Gastrocnemius medialis (tissue), 4 donors: ENCODE results near the gene MACROH2A2. TPM values are rescaled to one million over a fixed set of nuclear protein-coding genes. Genes with fewer than 3 reads are reported as not detected.

Experiments
- ATAC-seq, 2 donors: fragments of 150-250 bp; one replicate each; pipeline ENCODE4 v1.9.1; 2016
- DNase-seq, 2 donors: peaks; one replicate each; pipeline ENCODE4 v3.0.0-alpha.2; 2019
- H3K27ac ChIP-seq, 4 donors: fragments of 200-600 bp; sonication (generic); 1 replicate in 1 of 4; 2 replicates in 3 of 4; pipeline ENCODE4 v1.5.1; 2016 to 2018; ENCODE audit warnings: mild to moderate bottlenecking in 2 of 4, moderate library complexity in 1 of 4
- H3K27me3 ChIP-seq, 3 donors: fragments of 200-600 bp; sonication (generic) in 2 of 3; 1 replicate in 1 of 3; 2 replicates in 2 of 3; pipeline versions ENCODE4 v1.5.1 to v1.6.0; 2016 to 2019; ENCODE audit warnings: mild to moderate bottlenecking in 1 of 3, moderate library complexity in 1 of 3
- H3K36me3 ChIP-seq, 2 donors: fragments of 200-600 bp; sonication (generic) in 1 of 2; one replicate each; pipeline ENCODE4 v1.5.1; 2017 to 2018
- H3K4me1 ChIP-seq, 2 donors: fragments of 200-600 bp; sonication (generic) in 1 of 2; one replicate each; pipeline ENCODE4 v1.5.1; 2016 to 2017; ENCODE audit warnings: mild to moderate bottlenecking in 2 of 2
- H3K4me3 ChIP-seq, 4 donors: fragments of 200-600 bp; sonication (generic) in 3 of 4; 1 replicate in 1 of 4; 2 replicates in 3 of 4; pipeline ENCODE4 v1.5.1; 2016 to 2019; ENCODE audit warnings: mild to moderate bottlenecking in 2 of 4
- H3K9me3 ChIP-seq, 3 donors: fragments of 200-600 bp; sonication (generic) in 2 of 3; 1 replicate in 1 of 3; 2 replicates in 2 of 3; pipeline ENCODE4 v1.5.1; 2016 to 2019
- POLR2A ChIP-seq, 2 donors: fragments of 450-650 bp; IDR thresholded peaks; one replicate each; pipeline ENCODE4 v1.6.1; 2017; ENCODE audit warnings: antibody characterized with exemption in 2 of 2, mild to moderate bottlenecking in 2 of 2, moderate library complexity in 2 of 2
- in situ Hi-C, 4 donors: fragments of 200-750 bp; cut with MboI; loops; one replicate each; pipeline versions ENCODE4 v1.15.0 to v1.8.0; 2017; ENCODE audit warnings: low sequenced_read_pairs in 4 of 4
- intact Hi-C: fragments of 100-400 bp; cut with DNase I; formaldehyde crosslinking; loops from one replicate; pipeline ENCODE4 v1.15.1; 2023; ENCODE audit warnings: low total_unique reads
- total RNA-seq, 4 donors: library from RNA; depleted of rRNA; stranded (reverse); fragments of >200 nt; gene quantifications; one replicate each; pipeline versions ENCODE4 v1.1.0 to v1.2.3, GENCODE V29; 2016
- TF ChIP-seq, protein P1 (sequence below), 5 experiments: fragments of 450-650 bp in 3 of 5; fragments of 200-600 bp in 2 of 5; sonication (generic) in 2 of 5; IDR thresholded peaks in 4 of 5; conservative IDR thresholded peaks in 1 of 5; 1 replicate in 4 of 5; 2 replicates in 1 of 5; pipeline ENCODE4 v1.5.1; 2016 to 2019; ENCODE audit warnings: antibody characterized with exemption in 5 of 5, mild to moderate bottlenecking in 3 of 5, moderate library complexity in 3 of 5

MACROH2A2 gene
- total RNA-seq, 4 donors from 2014 or later: 0.53 to 5.2 (median 4.3) TPM

- no peak for TF ChIP-seq POLR2A (IDR thresholded peaks at IDR 0.05)
- TF ChIP-seq, protein P1, sequence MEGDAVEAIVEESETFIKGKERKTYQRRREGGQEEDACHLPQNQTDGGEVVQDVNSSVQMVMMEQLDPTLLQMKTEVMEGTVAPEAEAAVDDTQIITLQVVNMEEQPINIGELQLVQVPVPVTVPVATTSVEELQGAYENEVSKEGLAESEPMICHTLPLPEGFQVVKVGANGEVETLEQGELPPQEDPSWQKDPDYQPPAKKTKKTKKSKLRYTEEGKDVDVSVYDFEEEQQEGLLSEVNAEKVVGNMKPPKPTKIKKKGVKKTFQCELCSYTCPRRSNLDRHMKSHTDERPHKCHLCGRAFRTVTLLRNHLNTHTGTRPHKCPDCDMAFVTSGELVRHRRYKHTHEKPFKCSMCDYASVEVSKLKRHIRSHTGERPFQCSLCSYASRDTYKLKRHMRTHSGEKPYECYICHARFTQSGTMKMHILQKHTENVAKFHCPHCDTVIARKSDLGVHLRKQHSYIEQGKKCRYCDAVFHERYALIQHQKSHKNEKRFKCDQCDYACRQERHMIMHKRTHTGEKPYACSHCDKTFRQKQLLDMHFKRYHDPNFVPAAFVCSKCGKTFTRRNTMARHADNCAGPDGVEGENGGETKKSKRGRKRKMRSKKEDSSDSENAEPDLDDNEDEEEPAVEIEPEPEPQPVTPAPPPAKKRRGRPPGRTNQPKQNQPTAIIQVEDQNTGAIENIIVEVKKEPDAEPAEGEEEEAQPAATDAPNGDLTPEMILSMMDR (IDR thresholded peaks at IDR 0.05 in 4 of 5, conservative IDR thresholded peaks at IDR 0.05 in 1 of 5): no peak
- in situ Hi-C loops (no loop called here), intact Hi-C loops (loop anchor here (10.0 kb wide), 2 partner anchors 233 to 1727 kb away; no protein-coding TSS in a partner anchor)
- no peaks in the 10 kb centered on the region for H3K9me3 ChIP-seq
- H3K4me3 ChIP-seq: no peak overlapping the region
- no peak for ATAC-seq
- no peaks in the 10 kb centered on the region for H3K27me3 ChIP-seq
- H3K36me3 ChIP-seq: no peaks in the 10 kb centered on the region
- peaks cover 20 to 22% of the 10 kb centered on the region in 2 donors for H3K4me1 ChIP-seq
- DNase-seq: no peak
- no peak overlapping the region for H3K27ac ChIP-seq
Observed at GRCh38 chr10:70137927-70138883, 85.6 kb downstream of the MACROH2A2 start.

GRCh38 chr10:70139151-70139996, 86.7 kb downstream of the MACROH2A2 start:
- ATAC-seq (no peak), DNase-seq (no peak)
- intact Hi-C loops (loop anchor here (10.0 kb wide), 2 partner anchors 235 to 1725 kb away; no protein-coding TSS in a partner anchor), in situ Hi-C loops (no loop called here)
- H3K4me3 ChIP-seq: no peak overlapping the region
- no peaks in the 10 kb centered on the region for H3K36me3 ChIP-seq
- no peaks in the 10 kb centered on the region for H3K9me3 ChIP-seq
- peaks cover 17 to 18% of the 10 kb centered on the region in 2 donors for H3K4me1 ChIP-seq
- H3K27ac ChIP-seq: no peak overlapping the region
- H3K27me3 ChIP-seq: no peaks in the 10 kb centered on the region
- no peak for TF ChIP-seq POLR2A (IDR thresholded peaks at IDR 0.05)
- TF ChIP-seq, protein P1 (IDR thresholded peaks at IDR 0.05 in 4 of 5, conservative IDR thresholded peaks at IDR 0.05 in 1 of 5): no peak

- no peaks in the 10 kb centered on the region for H3K27me3 ChIP-seq
- peaks cover 19 to 20% of the 10 kb centered on the region in 2 donors for H3K4me1 ChIP-seq
- no peak for ATAC-seq
- H3K9me3 ChIP-seq: no peaks in the 10 kb centered on the region
- intact Hi-C loops (loop anchor here (10.0 kb wide), 2 partner anchors 235 to 1725 kb away; no protein-coding TSS in a partner anchor), in situ Hi-C loops (no loop called here)
- H3K27ac ChIP-seq: no peak overlapping the region
- TF ChIP-seq, protein P1 (IDR thresholded peaks at IDR 0.05 in 4 of 5, conservative IDR thresholded peaks at IDR 0.05 in 1 of 5): no peak
- no peak for TF ChIP-seq POLR2A (IDR thresholded peaks at IDR 0.05)
- no peak for DNase-seq
- no peak overlapping the region for H3K4me3 ChIP-seq
- H3K36me3 ChIP-seq: no peaks in the 10 kb centered on the region
Observed at GRCh38 chr10:70139997-70140250, 87.3 kb downstream of the MACROH2A2 start.

DNA sequence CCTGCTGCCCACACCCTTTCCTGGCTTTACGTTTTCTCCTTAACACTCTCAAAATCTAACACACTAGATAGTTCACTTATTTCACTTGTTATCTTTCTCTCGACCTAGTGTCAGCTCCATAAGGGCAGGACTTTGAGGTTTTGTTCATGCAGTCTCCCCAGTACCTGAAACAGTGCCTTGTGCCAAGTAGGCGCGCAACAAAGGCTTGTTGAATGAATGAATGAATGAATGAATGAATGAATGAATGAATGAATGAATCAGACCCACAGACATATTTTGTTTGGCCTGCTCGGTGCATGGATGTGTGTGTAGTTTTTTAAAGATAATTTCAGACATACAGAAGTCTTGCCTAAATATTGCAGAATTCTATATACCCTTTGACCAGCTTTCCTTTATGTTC, 87.7 kb downstream of the MACROH2A2 start:
- Histone ChIP-seq H3K4me3 (no peak overlapping the region), H3K27me3 (no peaks in the 10 kb centered on the region), H3K36me3 (no peaks in the 10 kb centered on the region), H3K27ac (no peak overlapping the region), H3K4me1 (peaks cover 19 to 20% of the 10 kb centered on the region in 2 donors), H3K9me3 (no peaks in the 10 kb centered on the region)
- TF ChIP-seq, protein P1 (IDR thresholded peaks at IDR 0.05 in 4 of 5, conservative IDR thresholded peaks at IDR 0.05 in 1 of 5): no peak
- TF ChIP-seq POLR2A (IDR thresholded peaks at IDR 0.05): no peak
- in situ Hi-C loops: no loop called here
- no peak for DNase-seq
- ATAC-seq: no peak
- intact Hi-C loops: no loop called here
